C4-2B (cell line): ENCODE results near the gene IFT25.
"Not testable (repeated sequence)": the region's sequence is repeated elsewhere in the genome, so short reads cannot be mapped to it uniquely, and the experiment has no call there.

ENCODE experiments used
- H3K27ac ChIP-seq: fragments of 450-650 bp; 2 replicates; pipeline ENCODE4 v1.5.1; 2017
- ZFX ChIP-seq: fragments of 450-650 bp; IDR thresholded peaks from 2 replicates; pipeline ENCODE4 v1.6.1; 2017
- TF ChIP-seq, protein P1 (sequence below): fragments of 450-650 bp; conservative IDR thresholded peaks from 2 replicates; pipeline ENCODE4 v1.5.1; 2017; ENCODE audit warnings: mild to moderate bottlenecking

The IFT25 gene

DNA sequence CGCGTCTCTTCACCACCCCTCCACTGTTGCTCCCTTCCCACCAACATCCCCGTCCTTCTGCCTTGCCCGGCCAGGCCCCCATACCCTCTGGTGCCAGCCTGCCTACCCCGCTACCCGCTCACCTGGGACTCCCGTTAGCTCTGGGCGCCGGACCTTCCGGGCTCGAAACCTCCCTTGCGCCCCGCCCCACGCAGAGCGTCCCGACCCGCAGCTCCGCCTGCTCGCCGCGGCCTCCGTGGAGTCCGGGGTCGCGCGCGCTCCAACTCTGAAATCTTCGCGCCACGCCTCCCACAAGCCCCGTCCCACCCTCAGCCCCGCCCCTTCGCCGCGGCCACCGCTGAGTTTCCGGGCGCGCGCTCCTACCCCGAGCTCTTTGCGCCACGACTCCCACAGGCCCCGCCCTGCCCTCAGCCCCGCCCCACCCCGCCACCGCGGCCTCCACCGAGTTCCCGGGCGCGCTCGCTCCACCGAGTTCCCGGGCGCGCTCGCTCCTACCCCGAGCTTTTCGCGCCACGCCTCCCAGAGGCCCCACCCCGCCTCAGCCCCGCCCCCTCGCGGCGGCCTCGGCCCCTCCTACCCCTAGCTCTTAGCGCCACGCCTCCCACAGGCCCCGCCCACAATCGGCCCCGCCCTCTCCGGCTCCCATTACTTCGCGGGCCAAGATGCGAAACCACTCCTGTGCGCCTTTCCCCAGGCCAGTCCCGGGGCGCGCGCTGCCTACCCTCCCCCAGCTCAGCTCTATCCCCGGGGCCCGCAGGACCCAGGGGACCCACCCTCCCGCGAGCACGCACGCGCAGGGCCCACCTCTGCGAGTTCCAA, at the start of gene IFT25:
IFT25 (minus strand) TSS at position 267 of the 819 bp plus-strand sequence. CDS start 5,617 bp downstream, outside the sequence.
- TF ChIP-seq, protein P1, sequence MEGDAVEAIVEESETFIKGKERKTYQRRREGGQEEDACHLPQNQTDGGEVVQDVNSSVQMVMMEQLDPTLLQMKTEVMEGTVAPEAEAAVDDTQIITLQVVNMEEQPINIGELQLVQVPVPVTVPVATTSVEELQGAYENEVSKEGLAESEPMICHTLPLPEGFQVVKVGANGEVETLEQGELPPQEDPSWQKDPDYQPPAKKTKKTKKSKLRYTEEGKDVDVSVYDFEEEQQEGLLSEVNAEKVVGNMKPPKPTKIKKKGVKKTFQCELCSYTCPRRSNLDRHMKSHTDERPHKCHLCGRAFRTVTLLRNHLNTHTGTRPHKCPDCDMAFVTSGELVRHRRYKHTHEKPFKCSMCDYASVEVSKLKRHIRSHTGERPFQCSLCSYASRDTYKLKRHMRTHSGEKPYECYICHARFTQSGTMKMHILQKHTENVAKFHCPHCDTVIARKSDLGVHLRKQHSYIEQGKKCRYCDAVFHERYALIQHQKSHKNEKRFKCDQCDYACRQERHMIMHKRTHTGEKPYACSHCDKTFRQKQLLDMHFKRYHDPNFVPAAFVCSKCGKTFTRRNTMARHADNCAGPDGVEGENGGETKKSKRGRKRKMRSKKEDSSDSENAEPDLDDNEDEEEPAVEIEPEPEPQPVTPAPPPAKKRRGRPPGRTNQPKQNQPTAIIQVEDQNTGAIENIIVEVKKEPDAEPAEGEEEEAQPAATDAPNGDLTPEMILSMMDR, result no peak
- TF ChIP-seq ZFX, result no peak

DNA sequence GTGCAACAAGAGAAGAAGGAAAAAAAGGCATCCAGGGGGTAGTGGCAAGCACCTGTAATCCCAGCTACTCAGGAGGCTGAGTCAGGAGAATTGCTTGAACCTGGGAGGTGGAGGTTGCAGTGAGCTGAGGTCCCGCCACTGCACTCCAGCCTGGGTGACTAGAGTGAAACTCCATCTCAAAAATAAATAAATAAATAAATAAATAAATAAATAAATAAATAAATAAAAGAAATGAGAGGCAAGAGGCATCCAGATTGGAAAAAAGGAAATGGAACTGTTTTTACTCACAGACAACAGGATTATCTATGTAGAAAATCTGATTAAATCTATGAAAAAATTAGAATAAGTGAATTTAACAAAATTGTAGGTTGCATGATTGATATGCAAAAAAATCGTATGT, 49.0 kb upstream of the IFT25 start:
- not testable (repeated sequence) for H3K27ac ChIP-seq

More for the DNA sequence above, at the start of gene IFT25:
- peak within 1 kb of the TSS; percentile 79 for H3K27ac ChIP-seq

DNA sequence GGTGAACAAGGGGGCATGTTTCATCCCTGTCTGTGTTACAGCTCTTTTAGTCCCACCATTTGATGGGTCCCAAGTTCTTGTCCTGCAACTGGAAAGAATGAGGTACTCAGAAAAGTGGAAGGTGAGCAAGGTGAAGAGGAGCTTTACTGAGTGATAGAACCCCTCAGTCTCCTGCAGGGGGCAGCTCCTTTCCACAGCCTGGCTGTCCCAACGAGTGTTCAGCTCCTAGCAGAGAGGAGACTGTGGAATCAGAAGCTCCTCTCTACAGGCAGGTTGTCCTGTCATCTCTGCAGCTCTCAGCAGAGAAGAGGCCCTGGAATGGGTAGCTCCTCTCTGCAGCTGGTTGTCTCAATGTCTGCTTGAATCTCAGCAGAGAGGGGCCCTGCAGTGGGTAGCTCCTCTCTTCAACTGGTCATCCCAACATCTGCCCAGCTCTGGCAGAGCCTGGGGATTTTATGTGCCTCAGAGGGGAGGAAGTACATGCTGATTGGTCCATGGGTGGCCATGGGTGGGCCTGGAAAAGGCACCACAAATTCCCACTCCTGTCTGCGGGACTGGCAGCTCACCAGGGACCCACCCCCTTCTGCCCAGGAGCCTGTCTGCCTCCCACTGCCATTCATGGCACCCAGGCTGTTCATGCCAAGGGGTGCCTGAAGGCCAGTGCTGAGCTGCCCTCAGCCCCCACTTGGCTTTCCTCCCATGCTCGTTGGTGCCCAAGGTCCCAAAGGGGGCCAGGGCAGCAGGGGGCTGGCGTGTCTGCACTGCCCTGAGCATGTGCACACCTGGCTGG, 46.8 kb upstream of the IFT25 start:
- TF ChIP-seq, protein P1, result no peak; the same call in 1 of the 2 replicates
- no peak for TF ChIP-seq ZFX
- H3K27ac ChIP-seq, result no peak overlapping the region

DNA sequence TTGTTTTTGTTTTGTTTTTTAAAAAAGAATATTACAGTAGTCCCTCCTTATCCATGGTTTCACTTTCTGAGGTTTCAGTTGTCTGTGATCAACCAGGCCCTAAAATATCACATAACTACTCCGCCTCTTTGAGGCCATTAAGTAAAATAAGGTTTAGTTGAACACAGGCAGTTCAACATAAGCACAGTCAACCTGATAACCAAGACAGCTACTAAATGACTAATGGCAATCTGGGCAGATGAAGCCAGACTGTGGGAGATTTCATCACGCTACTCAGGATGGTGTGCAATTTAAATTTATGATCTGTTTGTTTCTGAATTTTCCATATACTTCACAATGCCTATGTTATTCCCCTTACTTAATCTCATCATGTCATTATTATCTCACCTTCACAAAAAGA, 42.4 kb upstream of the IFT25 start:
- no peak overlapping the region for H3K27ac ChIP-seq
- TF ChIP-seq, protein P1, result no peak
- TF ChIP-seq ZFX, result no peak

DNA sequence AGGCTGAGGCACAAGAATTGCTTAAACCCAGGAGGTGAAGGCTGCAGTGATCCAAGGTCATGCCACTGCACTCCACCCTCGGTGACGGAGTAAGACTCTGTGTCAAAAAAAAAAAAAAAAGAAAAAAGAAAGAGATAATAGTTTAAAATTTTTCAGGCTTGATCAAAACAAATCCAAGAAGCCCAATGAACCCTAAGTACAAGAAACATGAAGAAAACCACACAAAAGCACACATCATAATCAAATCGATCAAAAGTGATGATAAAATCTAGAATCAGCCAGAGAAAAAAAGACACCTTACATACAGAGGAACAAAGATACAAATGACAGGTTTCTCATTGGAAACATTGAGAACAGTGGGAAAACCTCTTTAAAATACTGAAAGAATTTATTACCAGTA, 41.0 kb upstream of the IFT25 start:
- no peak overlapping the region for H3K27ac ChIP-seq
- TF ChIP-seq ZFX, result no peak
- TF ChIP-seq, protein P1, result no peak

DNA sequence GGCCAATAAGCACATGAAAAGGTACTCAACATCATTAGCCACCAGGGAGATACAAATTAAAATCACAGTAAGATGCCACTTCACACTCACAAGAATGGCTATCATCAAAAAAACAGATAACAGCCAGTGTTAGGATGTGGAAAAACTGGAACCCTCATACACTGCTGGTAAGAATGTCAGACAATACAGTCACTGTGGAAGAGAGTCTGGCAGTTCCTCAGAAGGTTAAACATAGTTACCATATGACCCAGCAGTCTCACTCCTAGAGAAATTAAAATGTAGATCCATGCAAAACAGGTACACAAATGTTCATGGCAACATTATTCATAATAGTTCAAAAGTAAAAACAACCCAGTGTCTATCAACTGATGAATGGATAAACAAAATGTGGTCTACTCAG, 39.2 kb upstream of the IFT25 start:
- H3K27ac ChIP-seq, result no peak overlapping the region
- TF ChIP-seq ZFX, result no peak
- TF ChIP-seq, protein P1, result no peak

DNA sequence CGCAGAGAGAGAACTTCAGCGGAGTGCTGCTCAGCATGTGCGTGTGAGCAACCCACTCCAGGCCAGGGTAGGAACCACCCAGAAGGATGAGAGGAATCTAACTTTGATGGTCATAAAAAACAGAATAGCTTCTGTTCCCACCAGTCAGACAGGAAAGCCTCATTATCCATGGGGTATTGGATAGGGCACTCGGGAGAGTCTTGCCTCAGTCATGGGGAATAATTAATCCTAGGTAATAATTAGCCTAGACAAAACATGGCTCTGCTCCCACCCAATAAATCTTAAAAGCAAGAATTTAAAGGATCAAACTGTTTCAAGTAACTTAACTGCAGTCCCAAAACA, 37.2 kb upstream of the IFT25 start:
- no peak overlapping the region for H3K27ac ChIP-seq
- TF ChIP-seq ZFX, result no peak
- TF ChIP-seq, protein P1, result no peak
